Vagina (tissue), 2 donors: Measurements from ENCODE around the gene POU6F2. TPM values are rescaled to one million over a fixed set of nuclear protein-coding genes. Genes with fewer than 3 reads are reported as not detected.

Experiments used
- DNase-seq, 2 donors: peaks; one replicate each; pipeline ENCODE4 v3.0.0-alpha.2; 2017; ENCODE audit errors: extremely low spot score in 2 of 2
- H3K27ac ChIP-seq: fragments of 200-600 bp; sonication (generic); one replicate; pipeline ENCODE4 v1.5.1; 2019
- H3K27me3 ChIP-seq: fragments of 200-600 bp; sonication (generic); one replicate; pipeline ENCODE4 v1.5.1; 2019
- H3K36me3 ChIP-seq, 2 donors: fragments of 200-600 bp; sonication (generic); one replicate each; pipeline ENCODE4 v1.5.1; 2017 to 2019
- H3K4me1 ChIP-seq: fragments of 200-600 bp; sonication (generic); one replicate; pipeline ENCODE4 v1.5.1; 2019
- H3K4me3 ChIP-seq, 2 donors: fragments of 200-600 bp; sonication (generic); 1 replicate in 1 of 2; 2 replicates in 1 of 2; pipeline ENCODE4 v1.5.1; 2016 to 2019
- H3K9me3 ChIP-seq: fragments of 200-600 bp; sonication (generic); one replicate; pipeline ENCODE4 v1.5.1; 2019
- CTCF ChIP-seq, 3 experiments: fragments of 450-650 bp in 2 of 3; fragments of 200-600 bp in 1 of 3; sonication (generic) in 1 of 3; IDR thresholded peaks; one replicate each; pipeline ENCODE4 v1.5.1; 2017 to 2019; ENCODE audit warnings: antibody characterized with exemption in 3 of 3, mild to moderate bottlenecking in 2 of 3, moderate library complexity in 2 of 3
- POLR2A ChIP-seq, 2 donors: fragments of 450-650 bp; IDR thresholded peaks; one replicate each; pipeline ENCODE4 v1.6.1; 2017; ENCODE audit warnings: antibody characterized with exemption in 2 of 2, mild to moderate bottlenecking in 2 of 2, moderate library complexity in 2 of 2
- POLR2AphosphoS5 ChIP-seq, 2 donors: sonication (generic); formaldehyde crosslinking; IDR thresholded peaks; one replicate each; pipeline ENCODE4 v1.9.0; 2017; ENCODE audit warnings: antibody characterized with exemption in 2 of 2, mild to moderate bottlenecking in 2 of 2, low read depth in 1 of 2; ENCODE audit not compliant: insufficient read depth in 1 of 2
- intact Hi-C: fragments of 100-400 bp; cut with DNase I; formaldehyde crosslinking; loops from one replicate; pipeline ENCODE4 v1.15.1; 2023
- total RNA-seq: library from RNA; depleted of rRNA; stranded (reverse); fragments of >200 nt; gene quantifications from one replicate; pipeline ENCODE4 v1.2.3, GENCODE V29; 2016

POU6F2 gene
- total RNA-seq, 1 donor from 2014 or later: not detected

GRCh38 chr7:39084349-39084748 lies 106.6 kb downstream of the POU6F2 start:
- H3K27me3 ChIP-seq: no peaks in the 10 kb centered on the region
- no peaks in the 10 kb centered on the region for H3K9me3 ChIP-seq
- DNase-seq: no peak
- intact Hi-C loops: no loop called here
- no peak overlapping the region for H3K27ac ChIP-seq
- TF ChIP-seq POLR2AphosphoS5 (IDR thresholded peaks at IDR 0.05; ENCODE audit: insufficient read depth in 1 of 2, low read depth in 1 of 2) (no peak), POLR2A (IDR thresholded peaks at IDR 0.05) (no peak), CTCF (IDR thresholded peaks at IDR 0.05) (no peak)
- no peaks in the 10 kb centered on the region for H3K4me1 ChIP-seq
- H3K36me3 ChIP-seq: no peaks in the 10 kb centered on the region
- no peak overlapping the region for H3K4me3 ChIP-seq

- TF ChIP-seq POLR2AphosphoS5 (IDR thresholded peaks at IDR 0.05; ENCODE audit: insufficient read depth in 1 of 2, low read depth in 1 of 2) (no peak), CTCF (IDR thresholded peaks at IDR 0.05) (no peak), POLR2A (IDR thresholded peaks at IDR 0.05) (no peak)
- DNase-seq: no peak
- H3K4me1 ChIP-seq: no peaks in the 10 kb centered on the region
- H3K27me3 ChIP-seq: no peaks in the 10 kb centered on the region
- H3K27ac ChIP-seq: no peak overlapping the region
- no peaks in the 10 kb centered on the region for H3K9me3 ChIP-seq
- intact Hi-C loops: no loop called here
- H3K4me3 ChIP-seq: peak overlapping the region in 1 of 2 donors; percentile 4
- H3K36me3 ChIP-seq: no peaks in the 10 kb centered on the region
Observed at GRCh38 chr7:39085189-39085588, 107.5 kb downstream of the POU6F2 start.

- no peak for DNase-seq
- TF ChIP-seq POLR2A (IDR thresholded peaks at IDR 0.05): no peak
- no peak for TF ChIP-seq POLR2AphosphoS5 (IDR thresholded peaks at IDR 0.05; ENCODE audit: insufficient read depth in 1 of 2, low read depth in 1 of 2)
- TF ChIP-seq CTCF (IDR thresholded peaks at IDR 0.05): no peak
- Histone ChIP-seq H3K36me3 (no peaks in the 10 kb centered on the region), H3K4me1 (no peaks in the 10 kb centered on the region), H3K9me3 (no peaks in the 10 kb centered on the region), H3K27me3 (no peaks in the 10 kb centered on the region), H3K4me3 (peak overlapping the region; percentile 3 to 4), H3K27ac (no peak overlapping the region)
- intact Hi-C loops: no loop called here
Observed at GRCh38 chr7:39085590-39086049, 107.9 kb downstream of the POU6F2 start.

- no peaks in the 10 kb centered on the region for H3K27me3 ChIP-seq
- no peak overlapping the region for H3K27ac ChIP-seq
- no peak for DNase-seq
- intact Hi-C loops: no loop called here
- TF ChIP-seq POLR2AphosphoS5 (IDR thresholded peaks at IDR 0.05; ENCODE audit: insufficient read depth in 1 of 2, low read depth in 1 of 2) (no peak), CTCF (IDR thresholded peaks at IDR 0.05) (no peak), POLR2A (IDR thresholded peaks at IDR 0.05) (no peak)
- no peaks in the 10 kb centered on the region for H3K4me1 ChIP-seq
- no peaks in the 10 kb centered on the region for H3K36me3 ChIP-seq
- no peaks in the 10 kb centered on the region for H3K9me3 ChIP-seq
- H3K4me3 ChIP-seq: no peak overlapping the region
Observed at GRCh38 chr7:39086638-39087360, 109.1 kb downstream of the POU6F2 start.
